Brain microvascular endothelial cell (primary cell): ENCODE results near the gene AGPAT2.

Source experiments
- DNase-seq: peaks from one replicate; pipeline ENCODE4 v3.0.0-alpha.2; 2020
- H3K27ac ChIP-seq: fragments of 250-450 bp; sonication (Bioruptor Pico); 2 replicates; pipeline ENCODE4 v1.5.1; 2020; ENCODE audit warnings: mild to moderate bottlenecking, moderate library complexity
- H3K27me3 ChIP-seq: fragments of 250-450 bp; sonication (Bioruptor Pico); replicated peaks from 2 replicates; pipeline ENCODE4 v1.5.1; 2020; ENCODE audit warnings: mild to moderate bottlenecking
- H3K36me3 ChIP-seq: fragments of 250-450 bp; sonication (Bioruptor Pico); replicated peaks from 2 replicates; pipeline ENCODE4 v1.5.1; 2020; ENCODE audit warnings: mild to moderate bottlenecking
- H3K4me3 ChIP-seq: 2 replicates; pipeline ENCODE4 v1.5.1; 2011; ENCODE audit warnings: low read depth, mild to moderate bottlenecking, control low read depth, low read length, moderate library complexity
- CTCF ChIP-seq: IDR thresholded peaks from 2 replicates; pipeline ENCODE4 v1.5.1; 2011; ENCODE audit warnings: low read depth, mild to moderate bottlenecking, moderate library complexity, low read length, control low read depth, inconsistent platforms; ENCODE audit errors: missing control alignments
- in situ Hi-C: cut with HindIII; loops from 2 replicates; pipeline ENCODE4 v1.10.0; 2017; ENCODE audit warnings: low sequenced_read_pairs, low pct_ligation_motif_present

AGPAT2 gene

GRCh38 chr9:136676920-136677686 lies 10.2 kb downstream of the AGPAT2 start:
- H3K4me3 ChIP-seq: no peak overlapping the region
- DNase-seq: no peak
- H3K27ac ChIP-seq: no peak overlapping the region
- H3K36me3 ChIP-seq: no peaks in the 10 kb centered on the region
- in situ Hi-C loops: no loop called here
- TF ChIP-seq CTCF: no peak
- no peaks in the 10 kb centered on the region for H3K27me3 ChIP-seq

- no peak overlapping the region for H3K4me3 ChIP-seq
- H3K27ac ChIP-seq: no peak overlapping the region
- H3K27me3 ChIP-seq: no peaks in the 10 kb centered on the region
- TF ChIP-seq CTCF: no peak
- no peak for DNase-seq
- in situ Hi-C loops: no loop called here
- no peaks in the 10 kb centered on the region for H3K36me3 ChIP-seq
These were observed 10.9 kb downstream of the AGPAT2 start for GRCh38 chr9:136676297-136676794.

- no peaks in the 10 kb centered on the region for H3K27me3 ChIP-seq
- no peaks in the 10 kb centered on the region for H3K36me3 ChIP-seq
- in situ Hi-C loops: no loop called here
- no peak for TF ChIP-seq CTCF
- no peak overlapping the region for H3K4me3 ChIP-seq
- no peak for DNase-seq
- no peak overlapping the region for H3K27ac ChIP-seq
These were observed 11.6 kb downstream of the AGPAT2 start for GRCh38 chr9:136675477-136676296.

- DNase-seq: no peak
- in situ Hi-C loops: no loop called here
- H3K4me3 ChIP-seq: no peak overlapping the region
These were observed 12.4 kb downstream of the AGPAT2 start for GRCh38 chr9:136674786-136675349.

More at GRCh38 chr9:136674786-136675349, 12.4 kb downstream of the AGPAT2 start:
- Histone ChIP-seq H3K27me3 (no peaks in the 10 kb centered on the region), H3K27ac (no peak overlapping the region), H3K36me3 (no peaks in the 10 kb centered on the region)
- no peak for TF ChIP-seq CTCF
